Gastrocnemius medialis (tissue), 4 donors: ENCODE measurements around the gene REN.

Experiments used
- POLR2A ChIP-seq, 2 donors: fragments of 450-650 bp; IDR thresholded peaks; one replicate each; pipeline ENCODE4 v1.6.1; 2017; ENCODE audit warnings: antibody characterized with exemption in 2 of 2, mild to moderate bottlenecking in 2 of 2, moderate library complexity in 2 of 2
- TF ChIP-seq, protein P1 (sequence below), 5 experiments: fragments of 450-650 bp in 3 of 5; fragments of 200-600 bp in 2 of 5; sonication (generic) in 2 of 5; IDR thresholded peaks in 4 of 5; conservative IDR thresholded peaks in 1 of 5; 1 replicate in 4 of 5; 2 replicates in 1 of 5; pipeline ENCODE4 v1.5.1; 2016 to 2019; ENCODE audit warnings: antibody characterized with exemption in 5 of 5, mild to moderate bottlenecking in 3 of 5, moderate library complexity in 3 of 5

DNA sequence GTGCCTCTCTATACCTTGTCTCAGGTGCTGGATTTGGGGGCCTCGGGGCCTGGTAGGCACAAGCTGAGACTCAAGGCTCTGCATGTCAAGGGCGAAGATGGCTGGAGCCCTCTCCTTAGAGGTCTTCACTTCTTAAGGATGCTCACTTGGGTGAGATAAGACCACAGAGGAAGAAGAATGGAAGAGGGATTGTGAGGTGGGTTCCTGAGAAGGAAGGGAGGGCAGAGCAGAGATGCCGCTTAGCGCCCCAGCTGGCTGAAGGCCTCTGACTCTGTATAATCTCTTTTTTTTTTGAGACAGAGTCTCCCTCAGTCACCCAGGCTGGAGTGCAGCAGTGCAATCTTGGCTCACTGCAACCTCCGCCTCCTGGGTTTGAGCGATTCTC lies 61.0 kb downstream of the REN start:
- TF ChIP-seq, protein P1, sequence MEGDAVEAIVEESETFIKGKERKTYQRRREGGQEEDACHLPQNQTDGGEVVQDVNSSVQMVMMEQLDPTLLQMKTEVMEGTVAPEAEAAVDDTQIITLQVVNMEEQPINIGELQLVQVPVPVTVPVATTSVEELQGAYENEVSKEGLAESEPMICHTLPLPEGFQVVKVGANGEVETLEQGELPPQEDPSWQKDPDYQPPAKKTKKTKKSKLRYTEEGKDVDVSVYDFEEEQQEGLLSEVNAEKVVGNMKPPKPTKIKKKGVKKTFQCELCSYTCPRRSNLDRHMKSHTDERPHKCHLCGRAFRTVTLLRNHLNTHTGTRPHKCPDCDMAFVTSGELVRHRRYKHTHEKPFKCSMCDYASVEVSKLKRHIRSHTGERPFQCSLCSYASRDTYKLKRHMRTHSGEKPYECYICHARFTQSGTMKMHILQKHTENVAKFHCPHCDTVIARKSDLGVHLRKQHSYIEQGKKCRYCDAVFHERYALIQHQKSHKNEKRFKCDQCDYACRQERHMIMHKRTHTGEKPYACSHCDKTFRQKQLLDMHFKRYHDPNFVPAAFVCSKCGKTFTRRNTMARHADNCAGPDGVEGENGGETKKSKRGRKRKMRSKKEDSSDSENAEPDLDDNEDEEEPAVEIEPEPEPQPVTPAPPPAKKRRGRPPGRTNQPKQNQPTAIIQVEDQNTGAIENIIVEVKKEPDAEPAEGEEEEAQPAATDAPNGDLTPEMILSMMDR (IDR thresholded peaks at IDR 0.05 in 4 of 5, conservative IDR thresholded peaks at IDR 0.05 in 1 of 5): no peak
- no peak for TF ChIP-seq POLR2A (IDR thresholded peaks at IDR 0.05)
